ENCODE measurements around the gene EZH1.
A peak's percentile ranks its signal among the peaks of the same experiment; 100 is the strongest.

The EZH1 gene

GRCh38 chr17:42744806-42745617, at the start of gene EZH1:
Gene EZH1, minus strand, starts transcription at chr17:42745040. Its CDS starts 16,099 bp downstream, at chr17:42728941.
- DNase-seq = peak; percentile 94

- DNase-seq = no peak
Measured at GRCh38 chr17:42792545-42792944, 47.7 kb upstream of the EZH1 start.

GRCh38 chr17:42791948-42792347, 47.1 kb upstream of the EZH1 start:
- no peak for DNase-seq

- DNase-seq = no peak
Measured at GRCh38 chr17:42787266-42787665, 42.4 kb upstream of the EZH1 start.

- DNase-seq = no peak
Measured at GRCh38 chr17:42784811-42785592, 40.2 kb upstream of the EZH1 start.

- no peak for DNase-seq
Measured at GRCh38 chr17:42784409-42784808, 39.6 kb upstream of the EZH1 start.

GRCh38 chr17:42783791-42784138, 38.9 kb upstream of the EZH1 start:
- no peak for DNase-seq

GRCh38 chr17:42783062-42783790, 38.4 kb upstream of the EZH1 start:
- no peak for DNase-seq

- no peak for DNase-seq
Measured at GRCh38 chr17:42782166-42783061, 37.6 kb upstream of the EZH1 start.

- no peak for DNase-seq
Measured at GRCh38 chr17:42781639-42782165, 36.9 kb upstream of the EZH1 start.

GRCh38 chr17:42780851-42781638, 36.2 kb upstream of the EZH1 start:
- no peak for DNase-seq

GRCh38 chr17:42779936-42780850, 35.4 kb upstream of the EZH1 start, which contains the start of gene WNK4:
Gene WNK4, plus strand, starts transcription at chr17:42780610. Its CDS starts 89 bp downstream, at chr17:42780699.
- no peak for DNase-seq

GRCh38 chr17:42779304-42779935, 34.6 kb upstream of the EZH1 start:
- DNase-seq = no peak

GRCh38 chr17:42778570-42778969, 33.7 kb upstream of the EZH1 start:
- DNase-seq = no peak

- DNase-seq = no peak
Measured at GRCh38 chr17:42775534-42776098, 30.8 kb upstream of the EZH1 start.

GRCh38 chr17:42774066-42774745, 29.4 kb upstream of the EZH1 start:
- no peak for DNase-seq

- DNase-seq = peak; percentile 73
Measured at GRCh38 chr17:42773290-42774035, 28.6 kb upstream of the EZH1 start, which contains the start of gene VPS25. Gene VPS25, plus strand, starts transcription at chr17:42773449. Its CDS starts 27 bp downstream, at chr17:42773476.

- DNase-seq = no peak
Measured at GRCh38 chr17:42772945-42773289, 28.1 kb upstream of the EZH1 start.

Measured in activated CD4-positive, CD25-positive, alpha-beta regulatory T cell treated with anti-CD3 and anti-CD28 coated beads, Interleukin-2, amount 50 U/mL, for 72 hours (primary cell).